Activated CD4-positive, alpha-beta T cell treated with anti-CD3 and anti-CD28 coated beads, Interleukin-10, Interleukin-2, amounts not matched to agents 100 ng/mL and 50 ng/mL, durations not matched to agents 16 hours and 8 hours (primary cell): Measurements from ENCODE around the gene PITHD1.
"Not testable (repeated sequence)": the region's sequence is repeated elsewhere in the genome, so short reads cannot be mapped to it uniquely, and the experiment has no call there.

Experiments
- DNase-seq: peaks from one replicate; pipeline ENCODE4 v3.0.0-alpha.2; 2020

Gene PITHD1

DNA sequence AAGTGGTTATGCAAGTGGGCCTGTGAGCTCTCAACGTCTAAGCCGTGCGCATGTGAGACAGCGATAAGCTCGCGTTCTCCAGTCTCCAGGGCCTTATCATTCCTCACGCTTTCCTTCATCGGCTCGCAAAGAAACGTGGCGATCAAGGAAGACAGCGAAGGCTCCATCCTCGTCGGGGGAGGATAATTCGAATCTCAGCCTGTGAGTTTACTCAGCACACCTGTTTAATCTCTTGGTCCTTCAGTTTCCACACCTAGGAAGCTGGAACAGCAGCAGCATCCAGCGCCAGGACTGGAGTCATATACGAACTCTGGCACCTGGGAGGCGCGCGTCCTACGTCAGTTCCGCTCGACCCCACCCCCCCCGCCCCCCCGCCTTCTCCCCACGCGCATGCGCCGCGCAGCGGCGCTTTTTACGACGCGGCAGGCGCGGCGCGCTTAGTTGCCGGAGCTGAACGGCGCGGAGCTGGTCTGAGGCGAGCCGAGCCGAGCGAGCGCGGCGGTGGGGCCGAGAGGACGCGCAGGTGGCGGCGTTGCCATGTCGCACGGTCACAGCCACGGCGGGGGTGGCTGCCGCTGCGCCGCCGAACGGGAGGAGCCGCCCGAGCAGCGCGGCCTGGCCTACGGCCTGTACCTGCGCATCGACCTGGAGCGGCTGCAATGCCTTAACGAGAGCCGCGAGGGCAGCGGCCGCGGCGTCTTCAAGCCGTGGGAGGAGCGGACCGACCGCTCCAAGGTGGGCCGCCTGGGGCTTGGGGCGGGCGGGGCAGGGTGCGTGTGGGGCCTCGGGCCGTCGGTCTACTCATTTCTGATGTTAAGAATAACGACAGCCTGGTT is at the start of gene PITHD1:
Gene PITHD1 (plus strand): TSS at position 440 of the 836 bp plus-strand sequence. CDS start 98 bp downstream, at position 538.
- peak; percentile 89 for DNase-seq

DNA sequence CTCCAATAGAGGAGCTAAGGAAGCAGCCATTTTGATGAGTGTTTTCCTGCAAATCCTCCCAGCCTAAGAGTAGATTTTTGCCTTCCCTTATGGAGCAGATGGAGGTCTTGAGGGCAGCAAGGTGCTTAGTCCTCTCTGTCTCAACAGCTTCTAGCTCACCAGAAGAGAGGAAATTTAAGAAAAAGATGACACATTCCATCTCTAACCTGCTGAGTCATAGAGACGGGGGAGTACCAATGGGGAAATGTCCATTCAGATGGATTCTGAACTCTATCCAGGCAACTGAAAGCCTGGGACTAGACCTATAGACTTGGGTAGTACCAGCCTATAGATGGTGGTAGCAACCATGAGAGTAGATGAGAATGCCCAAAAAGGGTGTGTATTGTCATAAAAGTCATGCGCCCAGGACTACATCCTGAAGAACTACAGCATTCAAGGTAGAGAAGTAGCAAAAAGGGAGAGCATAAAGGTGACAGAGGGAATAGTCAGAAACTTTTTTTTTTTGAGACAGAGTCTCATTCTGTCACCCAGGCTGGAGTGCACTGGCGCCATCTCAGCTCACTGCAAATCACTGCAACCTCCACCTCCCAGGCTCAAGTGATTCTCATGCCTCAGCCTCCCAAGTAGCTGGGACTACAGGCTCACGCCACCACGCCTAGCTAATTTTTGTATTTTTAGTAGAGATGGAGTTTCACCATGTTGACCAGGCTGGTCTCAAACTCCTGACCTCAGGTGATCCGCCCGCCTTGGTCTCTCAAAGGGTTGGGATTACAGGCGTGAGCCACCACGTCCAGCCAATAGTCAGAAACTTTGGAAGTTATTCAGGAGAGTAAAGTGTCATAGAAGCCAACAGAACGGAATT is 45.6 kb upstream of the PITHD1 start:
- no peak for DNase-seq

DNA sequence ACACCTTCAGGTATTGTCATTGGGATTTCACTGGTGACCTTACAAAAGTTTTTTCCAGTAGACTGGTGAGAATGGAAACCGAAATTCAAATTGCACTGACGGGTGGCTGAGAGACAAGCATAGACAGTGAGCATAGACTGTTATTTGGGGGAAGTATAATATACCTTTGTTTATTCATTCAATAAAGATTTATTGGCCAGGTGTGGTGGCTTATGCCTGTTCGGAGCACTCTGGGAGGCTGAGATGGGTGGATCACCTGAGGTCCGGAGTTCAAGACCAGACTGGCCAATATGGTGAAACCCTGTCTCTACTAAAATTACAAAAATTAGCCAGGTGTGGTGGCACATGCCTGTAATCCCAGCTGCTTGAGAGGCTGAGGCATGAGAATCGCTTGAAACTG is 44.9 kb upstream of the PITHD1 start:
- DNase-seq: not testable (repeated sequence)

GRCh38 chr1:23736437-23737134 is 41.6 kb upstream of the PITHD1 start:
- peak; percentile 70 for DNase-seq

DNA sequence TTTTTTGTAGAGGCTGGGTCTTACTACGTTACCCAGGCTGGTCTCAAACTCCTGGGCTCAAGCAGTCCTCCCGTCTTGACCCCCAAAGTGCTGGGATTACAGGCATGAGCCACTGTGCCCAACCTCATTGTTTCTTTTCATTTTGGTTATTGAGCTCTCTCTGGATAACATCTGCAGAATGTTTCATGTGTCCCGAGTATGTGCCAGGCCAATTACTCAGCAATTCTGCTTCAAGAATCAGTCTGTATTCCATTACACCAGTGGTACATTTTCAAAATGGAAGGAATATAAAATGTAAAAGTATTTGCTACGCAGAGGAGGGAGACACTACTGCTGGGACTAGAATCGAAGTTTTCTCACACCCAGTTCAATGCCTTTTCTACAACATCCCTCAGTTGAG is 36.6 kb upstream of the PITHD1 start:
- DNase-seq: no peak

DNA sequence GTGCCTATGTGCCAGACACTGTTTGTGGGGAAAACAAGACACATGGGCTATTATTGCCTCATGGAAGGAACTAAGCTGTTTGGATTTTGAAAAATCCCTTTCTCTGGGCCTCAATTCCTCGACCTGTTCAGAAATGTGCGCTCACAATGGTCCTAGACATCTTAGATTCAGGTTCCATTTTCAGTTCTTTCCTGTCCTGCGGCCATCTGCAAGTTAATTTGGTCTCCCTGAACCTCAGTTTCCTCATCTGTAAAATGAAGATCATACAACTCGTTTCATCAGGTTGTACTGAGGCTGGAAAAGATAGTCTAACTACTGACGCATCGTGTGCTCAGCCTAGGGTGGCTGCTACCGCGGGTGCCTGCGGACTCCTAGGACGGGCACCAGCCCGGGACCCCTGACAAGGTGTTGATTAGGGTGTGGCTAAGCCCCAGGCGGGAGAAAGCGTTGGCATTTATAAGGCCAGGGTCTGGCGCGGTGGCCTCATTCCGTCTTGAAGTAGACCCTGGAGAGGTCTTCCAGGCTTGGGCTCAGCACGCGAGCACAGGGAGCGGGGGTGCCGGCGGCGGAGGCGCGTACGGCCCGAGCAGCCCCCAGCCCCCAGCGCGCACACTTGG is 35.4 kb upstream of the PITHD1 start:
- no peak for DNase-seq

GRCh38 chr1:23743287-23744152 is 34.7 kb upstream of the PITHD1 start, which contains the start of gene ELOA:
Gene ELOA, plus strand, starts transcription at chr1:23743471. Its CDS starts 33 bp downstream, at chr1:23743504.
- DNase-seq: peak; percentile 86

- peak; percentile 55 for DNase-seq
Observed at GRCh38 chr1:23745515-23745914, 32.7 kb upstream of the PITHD1 start.

- DNase-seq: no peak
Observed at GRCh38 chr1:23748016-23748415, 30.2 kb upstream of the PITHD1 start.

- peak; percentile 62 for DNase-seq
Observed at GRCh38 chr1:23751050-23751814, 27.0 kb upstream of the PITHD1 start.

DNA sequence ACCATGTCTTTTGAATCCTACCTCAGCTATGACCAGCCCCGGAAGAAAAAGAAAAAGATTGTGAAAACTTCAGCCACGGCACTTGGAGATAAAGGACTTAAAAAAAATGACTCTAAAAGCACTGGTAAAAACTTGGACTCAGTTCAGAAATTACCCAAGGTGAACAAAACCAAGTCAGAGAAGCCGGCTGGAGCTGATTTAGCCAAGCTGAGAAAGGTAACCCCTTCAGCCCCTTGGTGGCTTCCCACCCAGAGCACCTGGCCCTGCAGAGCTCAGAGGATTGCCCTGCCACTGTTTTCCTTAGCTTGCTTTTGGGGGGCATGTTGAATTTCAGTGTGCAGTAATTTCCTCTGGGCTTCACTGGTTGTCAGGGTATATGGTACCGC is 26.4 kb upstream of the PITHD1 start:
- no peak for DNase-seq

GRCh38 chr1:23752909-23753308 is 25.3 kb upstream of the PITHD1 start:
- no peak for DNase-seq

GRCh38 chr1:23756676-23757075 is 21.5 kb upstream of the PITHD1 start:
- no peak for DNase-seq

GRCh38 chr1:23757812-23758211 is 20.4 kb upstream of the PITHD1 start:
- DNase-seq: no peak

GRCh38 chr1:23759277-23759676 is 18.9 kb upstream of the PITHD1 start:
- DNase-seq: no peak

DNA sequence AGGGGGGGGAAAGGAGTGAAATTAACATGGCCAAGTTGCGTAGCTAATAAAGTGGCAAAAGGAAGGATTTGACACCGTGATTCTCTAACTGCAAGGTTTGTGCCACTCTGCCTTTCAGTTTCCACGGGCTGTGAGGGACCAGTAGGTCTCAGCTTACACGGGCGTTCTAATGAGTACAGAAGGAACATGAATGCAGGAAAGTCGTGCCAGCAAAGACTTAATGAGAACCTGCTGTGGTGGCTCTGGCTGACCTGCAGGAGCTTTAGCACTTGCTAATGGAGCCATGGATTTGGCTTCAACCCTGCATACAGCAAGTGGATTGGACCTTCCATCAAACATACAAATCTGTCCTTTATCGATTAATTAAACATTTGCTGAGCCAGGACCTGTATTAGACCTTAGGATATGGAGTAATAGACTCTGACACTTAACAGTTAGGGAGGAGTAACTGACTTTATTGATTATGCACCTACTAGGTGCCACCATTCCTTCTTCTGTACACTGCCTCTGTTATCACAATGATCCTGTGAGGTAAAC is 15.1 kb upstream of the PITHD1 start:
- DNase-seq: no peak

DNA sequence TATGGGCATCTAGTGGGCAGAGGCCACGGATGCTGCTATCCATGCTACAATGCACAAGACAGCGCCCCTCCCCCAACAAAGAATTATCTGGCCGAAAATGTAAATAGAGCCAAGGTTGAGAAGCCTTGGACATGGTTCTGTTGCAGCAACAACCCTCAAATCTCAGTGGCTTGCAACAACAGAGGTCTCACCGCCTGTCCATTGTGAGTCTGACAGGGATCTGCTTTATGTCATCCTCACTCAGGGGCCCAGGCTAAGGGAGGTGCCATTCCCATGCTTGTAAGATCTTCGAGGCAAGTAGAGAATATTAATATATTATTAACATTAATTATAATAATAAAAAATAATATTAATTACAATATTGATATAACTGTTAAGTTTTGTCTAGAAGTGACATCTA is 9.5 kb upstream of the PITHD1 start:
- no peak for DNase-seq

- DNase-seq: peak; percentile 87
Observed at GRCh38 chr1:23772049-23772853, 6.0 kb upstream of the PITHD1 start.

DNA sequence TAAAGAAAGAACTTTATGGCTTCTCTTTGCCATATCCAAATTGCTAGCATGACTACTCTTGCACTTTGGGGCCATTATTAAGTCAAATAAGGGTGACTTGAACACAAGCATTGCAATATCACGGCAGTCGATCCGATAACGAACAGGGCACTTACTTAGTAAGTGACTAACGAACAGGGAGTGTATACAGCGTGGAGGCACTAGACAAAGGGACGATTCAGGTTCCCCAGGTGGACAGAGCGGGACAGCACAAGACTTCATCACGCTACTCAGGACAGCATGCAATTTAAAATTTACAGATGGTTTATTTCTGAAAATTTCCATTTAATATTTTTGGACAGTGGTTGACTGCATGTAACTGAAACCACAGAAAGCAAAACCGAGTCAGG is 5.4 kb upstream of the PITHD1 start:
- no peak for DNase-seq
